Uterus (tissue), 2 donors: ENCODE results near the gene MADCAM1.

ENCODE experiments used
- POLR2A ChIP-seq, 2 donors: fragments of 450-650 bp; IDR thresholded peaks; one replicate each; pipeline ENCODE4 v1.6.1; 2016; ENCODE audit warnings: antibody characterized with exemption in 2 of 2, mild to moderate bottlenecking in 1 of 2, moderate library complexity in 1 of 2
- TF ChIP-seq, protein P1 (sequence below), 4 experiments: fragments of 200-600 bp in 2 of 4; fragments of 450-650 bp in 2 of 4; sonication (generic) in 2 of 4; IDR thresholded peaks; one replicate each; pipeline ENCODE4 v1.5.1; 2016 to 2019; ENCODE audit warnings: antibody characterized with exemption in 4 of 4, mild to moderate bottlenecking in 2 of 4, moderate library complexity in 1 of 4

GRCh38 chr19:496112-496665, at the start of gene MADCAM1:
- TF ChIP-seq, protein P1, sequence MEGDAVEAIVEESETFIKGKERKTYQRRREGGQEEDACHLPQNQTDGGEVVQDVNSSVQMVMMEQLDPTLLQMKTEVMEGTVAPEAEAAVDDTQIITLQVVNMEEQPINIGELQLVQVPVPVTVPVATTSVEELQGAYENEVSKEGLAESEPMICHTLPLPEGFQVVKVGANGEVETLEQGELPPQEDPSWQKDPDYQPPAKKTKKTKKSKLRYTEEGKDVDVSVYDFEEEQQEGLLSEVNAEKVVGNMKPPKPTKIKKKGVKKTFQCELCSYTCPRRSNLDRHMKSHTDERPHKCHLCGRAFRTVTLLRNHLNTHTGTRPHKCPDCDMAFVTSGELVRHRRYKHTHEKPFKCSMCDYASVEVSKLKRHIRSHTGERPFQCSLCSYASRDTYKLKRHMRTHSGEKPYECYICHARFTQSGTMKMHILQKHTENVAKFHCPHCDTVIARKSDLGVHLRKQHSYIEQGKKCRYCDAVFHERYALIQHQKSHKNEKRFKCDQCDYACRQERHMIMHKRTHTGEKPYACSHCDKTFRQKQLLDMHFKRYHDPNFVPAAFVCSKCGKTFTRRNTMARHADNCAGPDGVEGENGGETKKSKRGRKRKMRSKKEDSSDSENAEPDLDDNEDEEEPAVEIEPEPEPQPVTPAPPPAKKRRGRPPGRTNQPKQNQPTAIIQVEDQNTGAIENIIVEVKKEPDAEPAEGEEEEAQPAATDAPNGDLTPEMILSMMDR (IDR thresholded peaks at IDR 0.05), result no peak
- TF ChIP-seq POLR2A (IDR thresholded peaks at IDR 0.05), result no peak
